Subcutaneous adipose tissue (tissue), 4 donors: ENCODE data around the gene PCSK2. TPM values are rescaled to one million over a fixed set of nuclear protein-coding genes. Genes with fewer than 3 reads are reported as not detected.

Experiments used
- total RNA-seq, 4 donors: library from RNA; depleted of rRNA; stranded (reverse); fragments of >200 nt; gene quantifications; one replicate each; pipeline ENCODE4 v1.1.0, GENCODE V29; 2016
- TF ChIP-seq, protein P1 (sequence below): fragments of 450-650 bp; IDR thresholded peaks from one replicate; pipeline ENCODE4 v1.5.1; 2016; ENCODE audit warnings: low read depth, mild to moderate bottlenecking, control low read depth, antibody characterized with exemption, moderate library complexity

PCSK2 gene
- total RNA-seq, 4 donors from 2014 or later: 0.19 TPM; not detected in 3

DNA sequence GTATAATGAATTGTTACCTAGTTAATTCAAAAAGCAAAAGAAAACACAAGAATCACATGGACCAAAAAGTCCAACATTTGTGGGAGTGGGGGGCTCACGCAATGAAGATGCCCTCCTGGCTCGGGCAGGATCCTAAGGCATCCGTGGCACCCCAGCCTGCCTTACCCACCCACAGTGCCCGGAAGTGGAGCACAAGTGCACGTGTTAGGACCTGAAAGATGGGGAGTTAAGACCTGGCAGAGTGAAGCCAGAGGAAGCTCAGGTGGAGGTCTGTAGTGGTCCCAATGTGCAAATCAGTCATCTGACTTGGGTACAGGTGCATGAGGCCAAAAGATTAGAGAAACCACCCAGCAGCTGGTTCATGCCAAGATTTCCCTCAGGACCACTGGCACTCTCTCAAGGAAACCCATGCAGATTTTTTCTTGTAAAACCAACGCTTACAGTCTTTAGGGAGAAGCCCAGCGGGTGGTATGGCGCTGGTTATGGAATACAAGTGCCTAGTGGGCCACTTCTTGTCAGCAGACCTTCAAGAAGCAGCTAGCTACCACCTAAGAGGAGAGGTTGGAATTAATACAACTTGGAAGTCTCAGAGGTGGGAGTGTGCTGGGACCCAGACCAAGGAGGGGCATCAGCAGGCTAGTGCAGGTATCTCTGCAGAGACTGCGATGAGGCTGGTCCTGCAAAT is 262.2 kb downstream of the PCSK2 start:
- TF ChIP-seq, protein P1, sequence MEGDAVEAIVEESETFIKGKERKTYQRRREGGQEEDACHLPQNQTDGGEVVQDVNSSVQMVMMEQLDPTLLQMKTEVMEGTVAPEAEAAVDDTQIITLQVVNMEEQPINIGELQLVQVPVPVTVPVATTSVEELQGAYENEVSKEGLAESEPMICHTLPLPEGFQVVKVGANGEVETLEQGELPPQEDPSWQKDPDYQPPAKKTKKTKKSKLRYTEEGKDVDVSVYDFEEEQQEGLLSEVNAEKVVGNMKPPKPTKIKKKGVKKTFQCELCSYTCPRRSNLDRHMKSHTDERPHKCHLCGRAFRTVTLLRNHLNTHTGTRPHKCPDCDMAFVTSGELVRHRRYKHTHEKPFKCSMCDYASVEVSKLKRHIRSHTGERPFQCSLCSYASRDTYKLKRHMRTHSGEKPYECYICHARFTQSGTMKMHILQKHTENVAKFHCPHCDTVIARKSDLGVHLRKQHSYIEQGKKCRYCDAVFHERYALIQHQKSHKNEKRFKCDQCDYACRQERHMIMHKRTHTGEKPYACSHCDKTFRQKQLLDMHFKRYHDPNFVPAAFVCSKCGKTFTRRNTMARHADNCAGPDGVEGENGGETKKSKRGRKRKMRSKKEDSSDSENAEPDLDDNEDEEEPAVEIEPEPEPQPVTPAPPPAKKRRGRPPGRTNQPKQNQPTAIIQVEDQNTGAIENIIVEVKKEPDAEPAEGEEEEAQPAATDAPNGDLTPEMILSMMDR: no peak

DNA sequence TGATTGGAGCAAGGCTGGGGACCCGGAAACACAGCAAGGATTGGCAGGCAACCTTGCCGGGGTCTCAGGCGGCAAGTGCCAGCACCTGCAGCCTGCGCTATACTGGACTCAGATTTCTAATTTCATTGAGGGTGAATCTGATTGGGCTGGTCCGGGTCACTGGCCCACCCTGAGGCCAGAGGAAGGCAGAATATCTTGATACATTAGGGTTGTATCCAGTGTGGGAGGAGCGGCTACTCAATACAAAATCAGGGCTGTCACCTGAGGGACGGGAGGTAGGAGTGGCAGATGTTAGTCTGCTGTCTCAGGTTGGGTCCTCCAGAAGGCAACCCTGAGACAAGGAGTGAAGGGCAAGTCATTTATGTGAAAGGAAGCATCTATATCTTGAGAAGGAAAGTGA is 263.7 kb downstream of the PCSK2 start:
- TF ChIP-seq, protein P1: no peak

DNA sequence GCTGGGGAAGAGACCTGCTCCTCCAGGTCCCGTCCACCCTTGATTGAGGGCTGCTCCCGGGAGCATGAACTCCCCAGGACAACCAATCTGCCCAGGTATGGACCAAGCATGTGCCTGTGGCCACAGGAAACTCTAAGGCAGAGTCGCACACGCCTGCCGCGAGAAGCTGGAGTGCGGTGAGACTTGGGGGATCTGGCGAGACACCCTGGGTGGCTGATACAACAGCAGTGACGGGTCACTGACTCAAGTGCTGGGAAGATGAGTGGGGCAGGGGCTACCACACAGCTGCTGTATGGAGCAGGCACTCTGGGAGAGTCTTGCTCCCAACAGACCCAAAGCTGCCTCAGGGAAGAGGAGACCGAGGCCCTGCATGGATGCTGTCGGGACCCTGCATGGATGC is 264.2 kb downstream of the PCSK2 start:
- TF ChIP-seq, protein P1: no peak

DNA sequence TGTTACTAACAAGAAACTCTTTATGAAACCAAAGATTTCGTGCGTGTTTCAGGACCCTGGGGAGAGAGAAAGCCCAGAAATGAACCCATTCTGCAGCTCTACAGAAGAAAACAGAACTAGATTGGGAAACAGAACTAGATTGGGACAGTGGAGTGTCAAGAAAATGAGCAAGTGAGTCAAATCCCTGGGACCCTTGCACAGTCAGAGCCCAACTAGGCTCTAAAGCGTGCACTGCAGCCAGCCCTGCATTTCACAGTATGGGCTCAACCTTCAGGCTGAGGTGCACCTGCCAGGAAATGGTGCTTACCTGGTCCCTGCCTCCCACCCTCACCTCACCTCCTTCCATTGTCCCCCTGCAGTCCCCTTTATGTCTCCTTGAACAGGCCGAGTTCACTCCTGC is 264.6 kb downstream of the PCSK2 start:
- TF ChIP-seq, protein P1: no peak

DNA sequence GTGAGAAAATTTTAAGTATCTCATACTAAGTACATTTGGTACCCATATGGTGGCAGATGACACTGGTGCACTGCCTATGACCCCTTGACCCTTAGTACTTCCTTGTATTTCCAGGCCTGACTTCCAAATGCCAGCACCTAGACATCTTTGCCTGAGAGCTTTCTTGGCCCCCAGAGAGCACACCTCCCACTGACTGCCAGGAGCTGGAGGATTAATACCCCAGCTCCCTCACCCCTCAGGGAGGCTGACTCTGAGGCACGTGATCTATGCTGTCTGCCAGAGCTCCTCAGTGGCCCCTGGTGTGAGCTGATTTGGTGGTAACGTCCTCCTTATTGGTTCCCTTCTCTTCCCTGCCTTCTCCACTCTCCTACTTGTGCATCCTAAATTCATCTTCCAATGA is 266.3 kb downstream of the PCSK2 start:
- TF ChIP-seq, protein P1: no peak

DNA sequence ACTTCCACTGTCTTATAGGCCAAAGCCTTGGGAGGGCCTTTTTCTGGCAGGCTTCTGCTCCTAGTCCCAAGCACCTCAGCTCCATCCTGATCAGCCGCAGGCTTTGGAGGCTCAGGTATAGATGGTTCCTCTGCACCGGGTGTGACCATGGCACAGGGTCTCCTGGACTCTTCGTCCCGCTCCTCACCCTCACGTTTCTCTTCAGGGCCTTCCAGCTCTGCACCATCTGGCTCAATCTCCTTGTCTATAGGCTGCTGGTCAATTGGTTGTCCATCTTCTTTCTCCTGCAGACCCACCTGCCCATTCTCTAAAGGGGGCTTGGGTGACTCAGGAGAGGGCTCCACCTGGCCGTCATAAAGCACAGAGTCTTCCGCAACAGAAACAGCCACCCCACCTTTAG is 267.4 kb downstream of the PCSK2 start:
- TF ChIP-seq, protein P1: no peak

DNA sequence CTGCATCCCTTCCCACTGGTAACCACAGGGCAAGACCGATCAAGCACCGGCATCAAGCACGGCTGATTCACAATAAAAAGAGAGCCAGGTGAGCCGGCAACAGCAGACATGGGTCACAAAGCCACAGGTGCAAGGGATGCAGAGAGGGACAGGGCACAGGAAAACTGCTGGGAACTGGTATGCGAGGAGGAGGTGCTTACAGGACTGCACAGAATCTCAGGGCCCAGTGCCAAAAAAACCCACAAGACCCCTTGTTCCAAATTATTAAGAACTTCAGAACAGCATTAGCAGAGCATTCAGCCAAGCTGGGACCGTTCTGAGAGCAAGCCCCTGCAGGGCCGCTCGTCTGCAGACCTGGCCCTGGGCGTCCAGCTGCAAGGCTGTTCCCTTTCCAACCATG is 269.0 kb downstream of the PCSK2 start:
- TF ChIP-seq, protein P1: no peak
